ENCODE data around the gene CMTM8.

The CMTM8 gene

GRCh38 chr3:32401126-32401525, 162.6 kb downstream of the CMTM8 start:
- no peak overlapping the region for H3K4me3 ChIP-seq (ENCODE audit: low read depth, low read length)
- DNase-seq (ENCODE audit: low read depth), result no peak
- TF ChIP-seq CTCF (IDR thresholded peaks at IDR 0.05; ENCODE audit: insufficient read depth, low read depth, low read length, missing control alignments), result no peak

GRCh38 chr3:32401556-32402081, 163.1 kb downstream of the CMTM8 start:
- peak; percentile 55 for DNase-seq (ENCODE audit: low read depth)
- H3K4me3 ChIP-seq (ENCODE audit: low read depth, low read length), result peak overlapping the region; percentile 38
- no peak for TF ChIP-seq CTCF (IDR thresholded peaks at IDR 0.05; ENCODE audit: insufficient read depth, low read depth, low read length, missing control alignments)

- DNase-seq (ENCODE audit: low read depth), result no peak
- TF ChIP-seq CTCF (IDR thresholded peaks at IDR 0.05; ENCODE audit: insufficient read depth, low read depth, low read length, missing control alignments), result no peak
- H3K4me3 ChIP-seq (ENCODE audit: low read depth, low read length), result no peak overlapping the region
Observed at GRCh38 chr3:32403663-32404062, 165.2 kb downstream of the CMTM8 start.

- H3K4me3 ChIP-seq (ENCODE audit: low read depth, low read length), result no peak overlapping the region
- TF ChIP-seq CTCF (IDR thresholded peaks at IDR 0.05; ENCODE audit: insufficient read depth, low read depth, low read length, missing control alignments), result no peak
- no peak for DNase-seq (ENCODE audit: low read depth)
Observed at GRCh38 chr3:32404714-32405113, 166.2 kb downstream of the CMTM8 start.

GRCh38 chr3:32405155-32405554, 166.7 kb downstream of the CMTM8 start:
- DNase-seq (ENCODE audit: low read depth), result no peak
- no peak overlapping the region for H3K4me3 ChIP-seq (ENCODE audit: low read depth, low read length)
- no peak for TF ChIP-seq CTCF (IDR thresholded peaks at IDR 0.05; ENCODE audit: insufficient read depth, low read depth, low read length, missing control alignments)

- no peak overlapping the region for H3K4me3 ChIP-seq (ENCODE audit: low read depth, low read length)
- no peak for DNase-seq (ENCODE audit: low read depth)
- no peak for TF ChIP-seq CTCF (IDR thresholded peaks at IDR 0.05; ENCODE audit: insufficient read depth, low read depth, low read length, missing control alignments)
Observed at GRCh38 chr3:32405711-32406323, 167.3 kb downstream of the CMTM8 start.

Data from GM12865 (cell line).